Psoas muscle (tissue), 8 donors: ENCODE results near the gene TRPM3. TPM values are rescaled to one million over a fixed set of nuclear protein-coding genes. Genes with fewer than 3 reads are reported as not detected.

ENCODE experiments used
- ATAC-seq, 4 donors: fragments of 200-7000 bp; cut with Tn5 transposase; one replicate each; pipeline ENCODE4 v1.9.1; 2020; ENCODE audit warnings: moderate library complexity in 3 of 4, mild to moderate bottlenecking in 2 of 4
- DNase-seq, 2 donors: peaks; one replicate each; pipeline ENCODE4 v3.0.0-alpha.2; 2020
- H3K27ac ChIP-seq: fragments of 200-600 bp; one replicate; pipeline ENCODE4 v1.8.0; 2022
- H3K27me3 ChIP-seq, 3 donors: fragments of 200-600 bp in 1 of 3; one replicate each; pipeline versions ENCODE4 v1.6.1 to v1.8.0; 2013 to 2022; ENCODE audit warnings: low read length in 2 of 3, mild to moderate bottlenecking in 2 of 3, moderate library complexity in 1 of 3; ENCODE audit not compliant: insufficient read depth in 3 of 3
- H3K36me3 ChIP-seq, 2 donors: fragments of 200-600 bp in 1 of 2; one replicate each; pipeline versions ENCODE4 v1.6.1 to v1.8.0; 2013 to 2022; ENCODE audit warnings: low read depth in 1 of 2, mild to moderate bottlenecking in 1 of 2, moderate library complexity in 1 of 2; ENCODE audit not compliant: insufficient read depth in 1 of 2
- H3K4me1 ChIP-seq: fragments of 200-600 bp; one replicate; pipeline ENCODE4 v1.8.0; 2022
- H3K4me3 ChIP-seq: fragments of 200-600 bp; one replicate; pipeline ENCODE4 v1.8.0; 2022; ENCODE audit warnings: mild to moderate bottlenecking
- H3K9me3 ChIP-seq: fragments of 200-600 bp; one replicate; pipeline ENCODE4 v1.8.0; 2022
- WGBS, 3 donors: extraction: QIAGEN DNeasy Blood & Tissue Kit; methylation state at CpG; one replicate each; pipeline versions ENCODE4 v1.1.6 to v1.1.7; 2013; 5-methylcytosine and 5-hydroxymethylcytosine counted together
- intact Hi-C, 2 donors: fragments of 100-400 bp; cut with DNase I; formaldehyde crosslinking; loops; one replicate each; pipeline versions ENCODE4 v1.11.0 to v1.14.2; 2022
- polyA plus RNA-seq, 3 donors: library from polyadenylated mRNA; stranded (reverse); fragments of 200-250 nt; gene quantifications; one replicate each; pipeline ENCODE4 v1.2.3, GENCODE V29; 2013
- total RNA-seq, 4 donors: library from RNA; stranded (reverse); fragmentation: NEBNext Ultra II Directional in 2 of 4; extraction: Animal tissue kit (Norgen Biotek cat#: 25700) in 2 of 4; gene quantifications; one replicate each; pipeline versions ENCODE4 v1.2.1 to v1.2.4, GENCODE V29; 2021 to 2023
- TF ChIP-seq, protein P1 (sequence below): fragments of 200-600 bp; IDR thresholded peaks from one replicate; pipeline ENCODE4 v1.8.0; 2022; ENCODE audit warnings: antibody characterized with exemption
- donor health status: healthy with polysubstance abuse.
- donor health status: DM: no; HTN: no; CAD: no; lungs with moderate emphysema.
- donor health status: Bipolar disorder and iron deficiency.
- donor health status: healthy.
- donor health status: DM: yes; HTN: yes; CAD: no.
- donor health status: DM: no; HTN: no; CAD: no.
- donor health status: DM: no; HTN: no; CAD: no.
- donor health status: DM: yes; HTN: yes; CAD: no.

The TRPM3 gene
- total and polyA plus RNA-seq, 7 donors: 0.01 to 0.16 (median 0.06) TPM; not detected in 3

GRCh38 chr9:70801181-70801829 is 320.1 kb downstream of the TRPM3 start:
- Histone ChIP-seq H3K4me1 (no peaks in the 10 kb centered on the region), H3K27ac (no peak overlapping the region), H3K9me3 (no peaks in the 10 kb centered on the region), H3K4me3 (no peak overlapping the region), H3K27me3 (no peaks in the 10 kb centered on the region), H3K36me3 (no peaks in the 10 kb centered on the region)
- intact Hi-C loops: no loop called here
- no peak for ATAC-seq
- 25 to 32% (median 27%) methylated on average over 4 of the region's 4 CpGs for WGBS, 3 donors
- no peak for DNase-seq
- TF ChIP-seq, protein P1, sequence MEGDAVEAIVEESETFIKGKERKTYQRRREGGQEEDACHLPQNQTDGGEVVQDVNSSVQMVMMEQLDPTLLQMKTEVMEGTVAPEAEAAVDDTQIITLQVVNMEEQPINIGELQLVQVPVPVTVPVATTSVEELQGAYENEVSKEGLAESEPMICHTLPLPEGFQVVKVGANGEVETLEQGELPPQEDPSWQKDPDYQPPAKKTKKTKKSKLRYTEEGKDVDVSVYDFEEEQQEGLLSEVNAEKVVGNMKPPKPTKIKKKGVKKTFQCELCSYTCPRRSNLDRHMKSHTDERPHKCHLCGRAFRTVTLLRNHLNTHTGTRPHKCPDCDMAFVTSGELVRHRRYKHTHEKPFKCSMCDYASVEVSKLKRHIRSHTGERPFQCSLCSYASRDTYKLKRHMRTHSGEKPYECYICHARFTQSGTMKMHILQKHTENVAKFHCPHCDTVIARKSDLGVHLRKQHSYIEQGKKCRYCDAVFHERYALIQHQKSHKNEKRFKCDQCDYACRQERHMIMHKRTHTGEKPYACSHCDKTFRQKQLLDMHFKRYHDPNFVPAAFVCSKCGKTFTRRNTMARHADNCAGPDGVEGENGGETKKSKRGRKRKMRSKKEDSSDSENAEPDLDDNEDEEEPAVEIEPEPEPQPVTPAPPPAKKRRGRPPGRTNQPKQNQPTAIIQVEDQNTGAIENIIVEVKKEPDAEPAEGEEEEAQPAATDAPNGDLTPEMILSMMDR: no peak

DNA sequence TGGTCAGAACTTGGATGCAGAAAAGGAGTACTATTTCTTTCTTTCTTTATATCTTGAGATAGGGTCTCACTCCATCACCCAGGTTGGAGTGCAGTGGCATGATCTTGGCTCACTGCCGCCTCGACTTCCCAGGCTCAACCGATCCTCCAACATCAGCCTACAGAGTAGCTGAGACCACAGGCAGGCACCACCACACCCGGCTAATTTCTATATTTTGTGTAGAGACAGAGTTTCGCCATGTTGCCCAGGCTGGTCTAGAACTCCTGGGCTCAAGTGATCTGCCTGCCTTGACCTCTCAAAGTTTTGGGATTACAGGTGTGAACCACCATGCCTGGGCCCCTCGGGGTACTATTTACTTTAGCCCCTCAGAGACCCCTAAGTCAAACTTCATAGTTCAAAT is 323.4 kb downstream of the TRPM3 start:
- DNase-seq (no peak), ATAC-seq (no peak)
- TF ChIP-seq, protein P1: no peak
- H3K9me3 ChIP-seq: no peaks in the 10 kb centered on the region
- H3K27me3 ChIP-seq: no peaks in the 10 kb centered on the region
- H3K27ac ChIP-seq: no peak overlapping the region
- 87 to 92% (median 90%) methylated on average over 6 of the region's 6 CpGs for WGBS, 3 donors
- intact Hi-C loops: no loop called here
- H3K4me1 ChIP-seq: no peaks in the 10 kb centered on the region
- H3K36me3 ChIP-seq: no peaks in the 10 kb centered on the region
- H3K4me3 ChIP-seq: no peak overlapping the region

DNA sequence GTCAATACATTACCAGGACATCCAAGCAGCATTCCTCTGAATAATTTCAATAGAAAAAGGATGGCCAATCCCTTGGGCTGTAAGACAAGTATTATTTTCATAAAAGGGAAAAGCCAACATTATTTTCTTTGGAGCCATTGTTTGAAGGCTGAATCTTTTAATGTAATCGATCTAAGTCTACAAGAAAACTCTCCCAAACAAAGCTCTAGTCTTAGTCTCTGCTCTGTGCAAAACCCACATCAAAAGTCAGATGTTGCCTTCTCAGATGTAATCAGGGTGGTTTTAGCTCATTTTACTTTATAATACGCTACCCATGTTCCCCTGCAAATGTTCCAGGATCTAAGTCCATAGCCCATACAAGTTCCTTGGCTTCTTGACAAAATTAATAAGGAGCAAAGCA is 325.6 kb downstream of the TRPM3 start:
- Histone ChIP-seq H3K9me3 (no peaks in the 10 kb centered on the region), H3K36me3 (no peaks in the 10 kb centered on the region), H3K4me1 (no peaks in the 10 kb centered on the region), H3K4me3 (no peak overlapping the region), H3K27me3 (no peaks in the 10 kb centered on the region), H3K27ac (no peak overlapping the region)
- TF ChIP-seq, protein P1: no peak
- intact Hi-C loops: no loop called here
- WGBS, 3 donors: 68 to 74% (median 71%) methylated on average over 2 of the region's 2 CpGs
- ATAC-seq: no peak
- no peak for DNase-seq

DNA sequence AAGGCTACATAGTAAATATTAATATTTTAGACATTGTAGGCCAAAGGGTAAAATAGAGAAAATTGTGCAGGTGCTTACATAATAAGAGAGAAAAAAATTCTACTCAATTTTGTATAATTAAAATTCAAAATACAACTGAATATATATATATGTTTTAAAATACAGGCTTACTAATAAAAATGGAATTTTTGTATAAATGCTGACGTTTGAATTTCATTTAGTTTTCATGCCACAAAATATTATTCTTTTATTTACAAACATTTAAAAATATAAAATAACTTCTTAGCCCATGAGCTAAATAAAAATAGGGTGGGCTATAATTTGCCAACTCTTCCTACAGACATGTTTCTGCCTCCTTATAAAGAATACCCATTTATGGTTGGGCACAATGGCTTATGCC is 328.6 kb downstream of the TRPM3 start:
- ATAC-seq: no peak
- WGBS, 3 donors: 71 to 92% (median 78%) methylated on average over 1 of the region's 1 CpG

More for the DNA sequence above, 328.6 kb downstream of the TRPM3 start:
- intact Hi-C loops: no loop called here
- no peak overlapping the region for H3K4me3 ChIP-seq
- TF ChIP-seq, protein P1: no peak
- H3K27me3 ChIP-seq: no peaks in the 10 kb centered on the region
- no peak overlapping the region for H3K27ac ChIP-seq
- no peak for DNase-seq
- no peaks in the 10 kb centered on the region for H3K36me3 ChIP-seq
- H3K9me3 ChIP-seq: no peaks in the 10 kb centered on the region
- no peaks in the 10 kb centered on the region for H3K4me1 ChIP-seq
